Uterus (tissue), 2 donors: ENCODE measurements around the gene ZNF714.

Source experiments
- POLR2A ChIP-seq, 2 donors: fragments of 450-650 bp; IDR thresholded peaks; one replicate each; pipeline ENCODE4 v1.6.1; 2016; ENCODE audit warnings: antibody characterized with exemption in 2 of 2, mild to moderate bottlenecking in 1 of 2, moderate library complexity in 1 of 2
- TF ChIP-seq, protein P1 (sequence below), 4 experiments: fragments of 200-600 bp in 2 of 4; fragments of 450-650 bp in 2 of 4; sonication (generic) in 2 of 4; IDR thresholded peaks; one replicate each; pipeline ENCODE4 v1.5.1; 2016 to 2019; ENCODE audit warnings: antibody characterized with exemption in 4 of 4, mild to moderate bottlenecking in 2 of 4, moderate library complexity in 1 of 4

DNA sequence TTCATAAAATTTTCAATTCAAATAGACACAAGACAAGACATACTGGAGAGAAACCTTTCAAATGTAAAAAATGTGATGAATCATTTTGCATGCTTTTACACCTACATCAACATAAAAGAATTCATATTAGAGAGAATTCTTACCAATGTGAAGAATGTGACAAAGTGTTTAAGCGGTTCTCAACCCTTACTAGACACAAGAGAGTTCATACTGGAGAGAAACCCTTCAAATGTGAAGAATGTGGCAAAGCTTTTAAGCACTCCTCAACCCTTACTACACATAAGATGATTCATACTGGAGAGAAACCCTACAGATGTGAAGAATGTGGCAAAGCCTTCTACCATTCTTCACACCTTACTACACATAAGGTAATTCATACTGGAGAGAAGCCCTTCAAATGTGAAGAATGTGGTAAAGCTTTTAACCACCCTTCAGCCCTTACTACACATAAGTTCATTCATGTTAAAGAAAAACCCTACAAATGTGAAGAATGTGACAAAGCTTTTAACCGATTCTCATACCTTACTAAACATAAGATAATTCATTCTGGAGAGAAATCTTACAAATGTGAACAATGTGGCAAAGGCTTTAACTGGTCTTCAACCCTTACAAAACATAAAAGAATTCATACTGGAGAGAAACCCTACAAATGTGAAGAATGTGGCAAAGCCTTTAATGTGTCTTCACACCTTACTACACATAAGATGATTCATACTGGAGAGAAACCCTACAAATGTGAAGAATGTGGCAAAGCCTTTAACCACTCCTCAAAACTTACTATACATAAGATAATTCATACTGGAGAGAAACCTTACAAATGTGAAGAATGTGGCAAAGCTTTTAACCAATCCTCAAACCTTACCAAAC is 35.3 kb downstream of the ZNF714 start:
- TF ChIP-seq, protein P1, sequence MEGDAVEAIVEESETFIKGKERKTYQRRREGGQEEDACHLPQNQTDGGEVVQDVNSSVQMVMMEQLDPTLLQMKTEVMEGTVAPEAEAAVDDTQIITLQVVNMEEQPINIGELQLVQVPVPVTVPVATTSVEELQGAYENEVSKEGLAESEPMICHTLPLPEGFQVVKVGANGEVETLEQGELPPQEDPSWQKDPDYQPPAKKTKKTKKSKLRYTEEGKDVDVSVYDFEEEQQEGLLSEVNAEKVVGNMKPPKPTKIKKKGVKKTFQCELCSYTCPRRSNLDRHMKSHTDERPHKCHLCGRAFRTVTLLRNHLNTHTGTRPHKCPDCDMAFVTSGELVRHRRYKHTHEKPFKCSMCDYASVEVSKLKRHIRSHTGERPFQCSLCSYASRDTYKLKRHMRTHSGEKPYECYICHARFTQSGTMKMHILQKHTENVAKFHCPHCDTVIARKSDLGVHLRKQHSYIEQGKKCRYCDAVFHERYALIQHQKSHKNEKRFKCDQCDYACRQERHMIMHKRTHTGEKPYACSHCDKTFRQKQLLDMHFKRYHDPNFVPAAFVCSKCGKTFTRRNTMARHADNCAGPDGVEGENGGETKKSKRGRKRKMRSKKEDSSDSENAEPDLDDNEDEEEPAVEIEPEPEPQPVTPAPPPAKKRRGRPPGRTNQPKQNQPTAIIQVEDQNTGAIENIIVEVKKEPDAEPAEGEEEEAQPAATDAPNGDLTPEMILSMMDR (IDR thresholded peaks at IDR 0.05): no peak
- no peak for TF ChIP-seq POLR2A (IDR thresholded peaks at IDR 0.05)
